Measurements from ENCODE around the gene RNF224. TPM values are rescaled to one million over a fixed set of nuclear protein-coding genes. Genes with fewer than 3 reads are reported as not detected.

Gene RNF224
- total RNA-seq: 0.14 TPM in 1 of 2 replicates, not detected in the other

DNA sequence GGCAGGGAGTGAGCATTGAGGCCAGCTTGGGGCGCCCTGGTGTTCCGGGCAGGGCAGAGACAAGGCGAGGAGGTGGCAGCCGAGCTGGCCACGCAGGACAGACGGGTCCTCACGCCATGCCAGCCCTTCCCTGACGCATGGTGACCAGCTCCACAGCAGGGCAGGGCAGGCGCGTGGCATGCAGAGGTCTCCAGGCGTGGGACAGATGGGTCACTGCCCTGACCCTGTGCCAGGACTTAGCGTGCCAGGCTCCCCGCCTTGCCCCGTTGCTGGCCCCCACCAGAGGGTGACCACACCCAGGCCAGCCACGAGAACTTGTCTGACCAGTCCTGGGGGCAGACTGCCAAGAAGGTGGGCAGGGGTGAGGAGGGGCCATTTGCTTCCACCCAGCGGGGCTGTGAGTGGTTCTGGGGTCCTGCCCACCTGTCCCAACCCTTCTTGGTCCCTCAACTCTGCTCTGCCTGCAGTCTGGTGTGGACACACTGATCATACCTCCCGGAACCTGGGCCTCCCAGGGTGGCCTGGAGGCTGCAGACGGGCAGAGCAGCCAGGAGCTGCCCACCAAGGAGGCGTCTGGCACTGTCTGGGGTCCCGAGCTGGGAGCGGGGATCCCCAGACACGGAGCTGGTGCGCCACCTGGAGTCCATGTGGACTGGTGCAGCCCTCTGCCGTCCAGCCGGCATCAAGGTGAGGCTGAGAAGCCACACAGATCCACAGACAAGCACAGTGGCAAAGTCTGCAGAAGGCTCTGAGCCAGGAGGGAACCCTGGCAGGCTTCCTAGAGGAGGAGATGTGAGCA lies at the start of gene RNF224:
TSS of gene RNF224 (plus strand) at position 449 of the 799 bp plus-strand sequence. CDS start 834 bp downstream, outside the sequence.
- intact Hi-C loops (cut with micrococcal nuclease): loop anchor here (10.0 kb wide), 1 partner anchor 422 kb away; the partner anchor contains the start of gene RABL6

GRCh38 chr9:137178201-137178938 lies 48.9 kb upstream of the RNF224 start:
- intact Hi-C loops (cut with micrococcal nuclease): no loop called here

DNA sequence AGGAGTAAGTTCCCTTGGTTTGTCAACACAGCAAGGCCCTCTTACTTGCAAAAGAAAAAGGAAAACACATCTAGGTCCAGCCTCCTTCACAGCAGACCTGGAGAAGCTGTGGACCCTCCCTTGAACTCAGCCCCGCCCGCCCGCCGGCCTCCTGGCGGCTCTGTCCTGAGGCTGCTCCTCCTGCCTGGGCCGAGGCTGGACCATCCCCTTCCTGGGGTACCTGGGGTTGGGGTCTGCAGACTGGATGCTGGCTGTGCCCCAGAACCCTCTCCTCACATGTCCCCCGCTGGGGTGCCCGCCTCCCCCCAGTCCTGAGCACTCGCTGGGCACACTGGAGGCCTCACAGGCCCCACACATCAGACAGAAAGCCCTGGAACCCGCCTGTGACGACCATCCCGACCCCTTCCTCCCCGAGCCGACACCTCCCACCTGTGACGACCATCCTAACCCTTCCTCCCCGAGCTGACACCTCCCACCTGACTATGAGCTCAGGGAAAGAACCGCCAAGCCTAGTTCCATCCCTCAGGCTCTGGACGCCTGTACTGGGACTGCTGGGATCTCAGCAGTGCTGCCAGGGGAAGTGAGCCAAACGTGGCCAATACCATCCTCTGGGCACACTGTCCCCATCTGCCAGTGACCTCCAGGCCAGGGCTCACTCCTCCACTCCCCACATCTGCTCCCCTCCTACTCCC lies 48.2 kb upstream of the RNF224 start:
- intact Hi-C loops (cut with micrococcal nuclease): no loop called here

GRCh38 chr9:137179761-137180160 lies 47.5 kb upstream of the RNF224 start:
- intact Hi-C loops (cut with micrococcal nuclease): no loop called here

DNA sequence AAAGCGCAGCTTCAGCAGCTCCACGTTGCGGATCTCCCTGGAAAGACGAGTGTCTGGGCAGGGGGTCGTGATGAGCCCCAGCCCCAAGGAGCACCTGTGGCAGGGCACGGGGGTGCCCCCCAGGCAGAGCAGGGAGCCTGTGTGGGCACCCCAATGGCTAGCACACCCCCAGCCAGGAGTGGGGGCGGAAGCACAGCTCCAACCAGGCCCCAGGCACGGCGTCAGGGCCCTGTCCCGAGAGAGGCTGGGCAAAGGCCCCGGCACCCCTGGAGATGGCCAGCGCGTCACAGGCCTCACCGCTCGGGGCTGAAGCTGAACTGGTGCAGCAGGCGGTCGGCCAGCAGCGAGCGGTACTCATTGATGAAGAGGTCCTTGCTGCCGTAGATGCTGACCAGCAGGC lies 46.8 kb upstream of the RNF224 start:
- intact Hi-C loops (cut with micrococcal nuclease): no loop called here

DNA sequence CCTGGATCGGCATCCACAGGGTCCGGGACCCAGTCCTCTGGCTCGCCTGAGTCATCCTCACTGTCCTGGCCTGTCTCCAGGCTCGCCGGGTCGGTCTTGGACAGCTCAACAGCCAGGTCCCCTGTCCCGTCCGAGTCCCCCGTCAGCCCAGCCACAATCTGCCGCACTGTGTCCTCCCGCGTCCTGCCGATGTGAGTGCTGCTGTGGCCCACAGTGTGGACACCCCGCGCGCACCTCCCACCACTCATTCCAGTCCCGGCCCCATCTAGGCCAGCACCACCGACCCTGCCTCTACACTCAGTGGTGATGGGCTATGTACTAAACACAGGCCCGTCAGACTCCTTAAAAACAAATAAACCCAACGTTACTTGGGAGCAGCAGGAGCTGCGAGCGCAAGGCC lies 45.6 kb upstream of the RNF224 start:
- intact Hi-C loops (cut with micrococcal nuclease): no loop called here

DNA sequence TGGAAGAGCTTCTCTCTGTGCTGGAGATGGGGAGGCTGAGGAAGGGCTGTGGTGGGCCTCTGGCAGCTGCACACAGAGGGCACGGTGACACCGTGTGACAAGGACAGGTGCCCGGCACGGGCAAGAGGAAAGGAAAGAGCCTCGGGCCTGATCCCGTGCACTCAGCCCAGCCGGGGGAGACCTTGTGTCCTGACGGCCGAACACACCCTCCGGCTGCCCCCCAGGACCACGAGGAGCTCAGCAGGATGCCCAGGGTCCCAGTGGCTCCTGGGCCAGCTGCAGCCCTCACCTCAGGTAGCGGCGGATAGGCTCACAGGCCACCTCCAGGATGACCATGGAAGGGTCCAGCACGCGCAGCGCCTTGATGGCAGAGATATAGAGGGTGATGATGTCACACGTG lies 44.5 kb upstream of the RNF224 start:
- intact Hi-C loops (cut with micrococcal nuclease): no loop called here

DNA sequence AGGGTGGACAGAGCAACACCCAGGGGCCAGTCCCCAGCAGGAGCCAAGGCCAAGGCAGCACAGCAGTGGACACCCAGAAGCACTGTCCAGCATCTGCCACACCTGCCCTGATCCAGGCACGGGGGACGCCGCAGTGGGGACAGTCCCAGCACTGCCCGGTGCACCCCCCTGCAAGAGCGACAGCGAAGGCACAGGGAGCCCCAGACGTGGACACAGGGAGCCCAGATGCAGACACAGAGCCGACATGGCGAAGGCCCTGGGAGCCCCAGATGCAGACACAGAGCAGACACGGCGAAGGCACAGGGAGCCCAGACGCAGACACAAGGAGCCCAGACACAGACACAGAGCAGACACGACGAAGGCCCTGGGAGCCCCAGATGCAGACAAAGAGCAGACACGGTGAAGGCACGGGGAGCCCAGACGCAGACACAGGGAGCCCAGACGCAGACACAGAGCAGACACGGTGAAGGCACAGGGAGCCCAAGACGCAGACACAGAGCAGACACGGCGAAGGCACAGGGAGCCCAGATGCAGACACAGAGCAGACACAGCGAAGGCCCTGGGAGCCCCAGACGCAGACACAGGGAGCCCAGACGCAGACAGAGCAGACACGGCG lies 43.2 kb upstream of the RNF224 start:
- intact Hi-C loops (cut with micrococcal nuclease): no loop called here

DNA sequence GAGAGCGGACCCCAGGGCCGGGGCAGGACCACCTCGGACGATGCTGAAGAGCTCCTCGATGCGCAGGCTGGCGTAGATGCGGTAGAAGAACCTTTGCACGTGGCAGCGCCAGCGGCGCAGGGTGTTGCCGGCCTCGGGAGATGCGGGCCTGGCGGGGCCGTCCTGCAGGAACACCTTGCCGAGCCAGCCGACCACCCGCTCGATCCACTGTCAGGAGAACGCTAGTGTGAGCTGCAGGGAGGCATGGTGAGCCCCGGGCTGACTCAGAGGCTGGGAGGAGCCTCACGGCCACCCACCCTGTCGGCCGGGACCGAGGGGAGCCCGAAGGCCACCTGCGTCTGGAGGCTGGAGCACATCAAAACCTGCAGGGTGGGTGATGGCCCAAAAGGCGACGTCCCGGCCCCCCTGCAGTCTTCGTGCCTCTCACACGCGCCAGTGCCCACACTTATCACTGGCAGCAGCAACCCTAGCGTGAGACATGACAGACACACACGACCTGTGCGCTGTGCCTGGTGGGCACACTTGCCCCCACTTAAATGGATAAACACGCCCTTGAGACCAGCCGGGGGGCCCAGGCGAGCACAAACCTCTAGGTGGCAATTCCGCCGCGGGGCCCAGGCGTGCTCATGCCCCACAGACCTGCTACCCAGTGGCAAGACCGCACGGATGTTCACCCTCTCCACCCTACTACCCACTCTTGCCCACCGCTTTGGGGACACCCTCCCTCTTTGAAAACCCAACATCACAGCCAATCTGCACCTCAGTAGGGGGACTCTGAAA lies 42.2 kb upstream of the RNF224 start:
- intact Hi-C loops (cut with micrococcal nuclease): loop anchor here (5.0 kb wide), 1 partner anchor 58 kb away; no protein-coding TSS in a partner anchor

- intact Hi-C loops (cut with micrococcal nuclease): loop anchor here (5.0 kb wide), 1 partner anchor 59 kb away; no protein-coding TSS in a partner anchor
Measured at GRCh38 chr9:137185921-137186320, 41.4 kb upstream of the RNF224 start.

DNA sequence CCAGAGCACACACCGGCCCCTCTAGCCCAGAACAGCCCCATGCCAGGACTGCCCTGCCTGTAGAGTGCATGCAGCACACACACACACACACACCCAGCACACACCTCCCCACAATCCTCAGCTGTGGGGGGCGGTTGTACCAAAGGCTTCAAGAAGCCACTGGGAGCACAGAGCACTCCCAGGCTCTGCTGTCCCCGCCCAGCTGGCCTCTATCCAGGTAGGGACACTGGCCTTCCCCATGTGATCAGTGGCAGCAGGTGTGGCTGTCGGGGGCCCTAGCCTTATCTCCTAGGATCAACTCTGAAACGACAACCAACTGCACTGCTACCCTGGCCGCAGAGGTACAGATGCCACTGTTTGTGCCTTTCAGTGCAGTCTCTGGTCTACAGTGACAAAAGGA lies 40.9 kb upstream of the RNF224 start:
- intact Hi-C loops (cut with micrococcal nuclease): loop anchor here (5.0 kb wide), 1 partner anchor 59 kb away; no protein-coding TSS in a partner anchor

GRCh38 chr9:137187386-137187785 lies 39.9 kb upstream of the RNF224 start:
- intact Hi-C loops (cut with micrococcal nuclease): loop anchor here (5.0 kb wide), 1 partner anchor 60 kb away; no protein-coding TSS in a partner anchor

DNA sequence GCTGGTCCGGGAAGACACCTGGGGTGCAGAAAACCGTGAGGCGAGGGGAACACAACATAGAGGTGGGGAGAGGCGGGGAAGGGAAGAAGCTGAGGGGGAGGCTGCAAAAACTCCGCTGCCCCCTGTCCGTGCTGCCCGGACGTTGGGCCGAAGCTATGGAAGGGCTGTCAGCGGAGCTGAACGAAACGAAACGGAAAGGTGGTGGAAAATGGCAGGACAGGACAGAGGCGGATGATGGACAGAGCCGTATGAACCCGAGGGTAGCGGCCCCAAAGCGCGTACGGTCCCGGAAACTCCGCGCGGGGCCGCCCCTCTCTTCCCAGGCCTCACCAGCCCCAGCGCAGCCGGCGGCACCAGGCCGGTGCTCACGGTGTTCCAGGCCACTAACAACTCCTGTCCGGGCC lies 39.2 kb upstream of the RNF224 start:
- intact Hi-C loops (cut with micrococcal nuclease): loop anchor here (1.0 to 5.0 kb wide), 4 partner anchors 17 to 61 kb away; partner anchors contain the start of genes NDOR1, TMEM203 and TUBB4B

GRCh38 chr9:137188490-137189296 lies 38.6 kb upstream of the RNF224 start, which contains the start of the genes ANAPC2 and SSNA1:
Gene ANAPC2 (minus strand): TSS chr9:137188560. CDS start chr9:137188532, 28 bp downstream.
Gene SSNA1 (plus strand): TSS chr9:137188676. CDS start chr9:137188727, 51 bp downstream.
- intact Hi-C loops (cut with micrococcal nuclease): loop anchor here (1.0 to 5.0 kb wide), 4 partner anchors 17 to 61 kb away; partner anchors contain the start of genes NDOR1, TMEM203 and TUBB4B

- intact Hi-C loops (cut with micrococcal nuclease): loop anchor here (2.0 to 5.0 kb wide), 2 partner anchors 51 to 62 kb away; partner anchors contain the start of gene TUBB4B
Measured at GRCh38 chr9:137189297-137190295, 37.7 kb upstream of the RNF224 start.

- intact Hi-C loops (cut with micrococcal nuclease): no loop called here
Measured at GRCh38 chr9:137190315-137190856, 36.9 kb upstream of the RNF224 start.

GRCh38 chr9:137191245-137191644 lies 36.1 kb upstream of the RNF224 start:
- intact Hi-C loops (cut with micrococcal nuclease): no loop called here
